GM19099 (cell line): Measurements from ENCODE around the gene DAPL1.

Experiments
- POLR2A ChIP-seq: IDR thresholded peaks from 3 replicates; pipeline ENCODE4 v1.6.1; 2011; ENCODE audit warnings: low read depth; ENCODE audit not compliant: insufficient read length; ENCODE audit errors: extremely low read depth

Gene DAPL1

DNA sequence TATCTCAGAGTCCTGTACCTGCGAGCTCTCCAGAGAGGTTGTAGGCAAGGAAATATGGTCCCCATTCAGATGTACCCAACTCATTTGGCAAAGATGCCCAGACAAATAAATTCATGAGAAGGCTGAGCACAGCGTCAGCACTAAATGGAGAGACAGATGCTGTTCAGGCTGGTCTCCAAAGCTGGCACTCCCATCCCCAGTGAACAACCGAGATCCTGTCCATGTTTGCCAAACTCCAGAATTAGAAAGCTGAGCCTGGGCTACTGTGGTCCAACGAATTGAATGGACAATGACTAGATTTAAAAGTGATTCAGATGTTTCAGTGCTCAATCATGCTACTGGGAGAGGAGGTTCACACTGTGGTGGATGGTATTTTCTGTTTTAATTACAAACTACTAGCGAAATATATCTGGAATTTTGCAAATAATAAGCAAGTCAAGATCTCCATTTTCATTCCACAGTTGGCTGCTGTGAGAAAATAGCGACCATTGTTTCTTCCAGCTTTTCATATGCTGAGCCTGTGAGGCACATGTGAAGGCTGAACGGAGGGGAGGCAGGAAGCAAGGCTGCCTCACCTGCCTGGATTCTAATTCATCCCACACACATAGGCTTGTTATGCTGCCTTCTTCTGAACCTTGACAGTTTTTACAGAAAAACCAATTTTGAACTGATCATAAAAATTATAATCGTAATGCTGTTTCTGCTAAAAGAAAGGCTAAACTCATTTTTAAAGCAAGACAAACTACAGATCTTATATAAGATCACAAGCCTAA lies 22.6 kb upstream of the DAPL1 start:
- no peak for TF ChIP-seq POLR2A

GRCh38 chr2:158773121-158773520 lies 22.0 kb upstream of the DAPL1 start:
- no peak for TF ChIP-seq POLR2A

- TF ChIP-seq POLR2A, result no peak
These were observed 20.4 kb upstream of the DAPL1 start for GRCh38 chr2:158774681-158775080.

DNA sequence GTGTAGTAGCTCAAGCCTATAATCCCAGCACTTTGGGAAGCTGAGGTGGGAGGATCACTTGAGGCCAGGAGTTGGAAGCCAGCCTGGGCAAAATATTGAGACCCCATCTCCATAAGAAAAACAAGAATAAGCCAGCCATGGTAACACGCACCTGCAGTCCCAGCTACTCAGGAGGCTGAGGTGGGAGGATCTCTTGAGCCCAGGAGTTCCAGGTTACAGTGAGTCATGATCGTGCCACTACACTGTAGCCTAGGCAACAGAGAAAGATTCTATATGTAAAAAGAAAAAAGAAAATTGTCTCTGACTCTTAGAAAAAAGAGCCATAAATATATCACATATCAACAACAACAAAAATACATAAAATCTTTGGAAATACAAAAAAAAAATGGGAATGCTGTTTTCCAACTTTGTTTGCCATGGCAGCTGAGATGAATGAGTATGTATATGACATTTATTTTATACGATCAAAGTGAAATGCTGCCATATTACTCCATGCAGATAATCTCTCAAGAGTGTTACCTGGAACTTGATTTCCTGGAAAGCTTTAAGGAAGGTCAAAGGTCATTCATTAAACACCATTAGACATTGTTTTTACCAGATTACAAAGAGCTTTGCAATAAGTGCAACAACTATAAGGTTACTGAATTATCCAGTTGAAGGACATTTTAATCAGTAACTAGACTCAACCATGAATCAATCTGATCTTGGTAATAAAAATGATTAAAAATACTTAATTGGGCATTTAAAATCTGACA lies 19.7 kb upstream of the DAPL1 start:
- no peak for TF ChIP-seq POLR2A

DNA sequence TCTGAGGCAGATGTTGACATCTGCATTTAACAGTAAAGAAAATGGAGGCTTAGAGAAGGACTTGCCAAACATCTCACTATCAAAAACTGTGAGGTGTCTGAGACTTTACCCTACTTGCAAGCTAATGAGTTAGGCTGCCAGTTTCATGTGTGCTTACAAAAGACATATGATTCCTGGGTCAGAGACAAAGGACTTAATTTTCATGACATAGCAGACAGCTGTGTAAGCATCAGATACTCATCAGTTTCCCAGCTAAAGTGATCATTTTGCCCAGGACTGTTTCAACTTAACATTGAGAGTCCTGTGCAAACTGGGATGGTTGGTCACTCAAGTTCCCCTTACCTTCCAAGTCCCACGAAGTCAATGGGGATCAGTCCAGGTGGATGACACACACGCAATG lies 18.9 kb upstream of the DAPL1 start:
- TF ChIP-seq POLR2A, result no peak

GRCh38 chr2:158777077-158777476 lies 18.0 kb upstream of the DAPL1 start:
- TF ChIP-seq POLR2A, result no peak

DNA sequence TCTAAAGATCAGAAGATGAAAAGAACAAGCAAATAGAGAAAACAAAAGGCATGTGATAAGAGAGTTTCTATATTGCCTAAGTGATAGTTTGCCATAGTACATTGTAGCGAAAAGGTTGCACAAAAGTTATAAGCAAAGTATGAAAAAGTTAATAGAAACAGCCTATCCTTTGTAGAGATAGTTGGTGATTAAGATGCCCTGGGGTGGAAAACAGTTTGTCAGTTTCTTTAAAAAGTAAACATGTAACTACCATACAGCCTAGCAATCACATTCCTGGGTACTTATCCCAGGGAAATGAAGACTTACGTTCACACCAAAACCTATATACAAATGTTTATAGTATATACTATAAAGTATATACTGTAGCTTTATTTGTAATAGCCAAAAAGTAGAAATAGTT lies 16.9 kb upstream of the DAPL1 start:
- no peak for TF ChIP-seq POLR2A

GRCh38 chr2:158779621-158780020 lies 15.5 kb upstream of the DAPL1 start:
- TF ChIP-seq POLR2A, result no peak

- no peak for TF ChIP-seq POLR2A
These were observed 13.7 kb upstream of the DAPL1 start for GRCh38 chr2:158781353-158781961.

DNA sequence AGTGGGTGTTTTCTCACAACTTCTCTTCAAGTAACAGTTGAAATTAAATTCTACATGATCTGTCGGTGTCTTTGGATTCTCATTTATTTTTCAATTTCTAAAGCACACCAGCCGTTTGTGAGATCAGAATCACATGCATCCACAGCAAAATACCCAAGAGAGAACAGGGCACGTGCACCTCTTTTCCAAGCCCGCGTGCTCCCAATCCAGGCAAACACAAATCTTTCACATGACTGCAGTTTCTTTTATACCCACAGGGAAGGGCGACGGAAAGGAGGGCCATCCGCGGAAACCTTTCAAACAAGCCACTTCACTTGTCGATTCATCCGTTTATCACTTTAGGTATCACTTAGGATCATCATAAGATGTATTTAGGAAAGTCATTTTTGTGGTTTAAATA lies 13.0 kb upstream of the DAPL1 start:
- no peak for TF ChIP-seq POLR2A

DNA sequence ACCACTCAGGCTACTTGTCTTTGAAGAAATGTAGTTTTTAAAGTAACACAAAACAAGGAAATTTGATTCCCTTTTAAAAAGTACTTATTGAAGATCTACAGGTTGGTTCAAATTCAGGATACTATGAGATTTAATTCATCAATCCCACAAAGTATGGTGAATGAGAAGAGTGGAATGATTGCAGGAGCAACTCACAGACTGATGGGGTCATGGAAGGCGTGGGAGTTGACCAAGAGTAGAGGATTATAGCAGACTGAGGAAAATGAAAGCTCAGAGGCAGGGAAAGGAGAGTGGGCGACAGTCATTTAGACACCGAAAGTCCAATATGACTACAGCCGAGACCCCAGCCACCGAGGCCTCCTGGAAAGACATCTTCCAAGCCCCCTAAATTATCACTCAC lies 12.5 kb upstream of the DAPL1 start:
- TF ChIP-seq POLR2A, result no peak

DNA sequence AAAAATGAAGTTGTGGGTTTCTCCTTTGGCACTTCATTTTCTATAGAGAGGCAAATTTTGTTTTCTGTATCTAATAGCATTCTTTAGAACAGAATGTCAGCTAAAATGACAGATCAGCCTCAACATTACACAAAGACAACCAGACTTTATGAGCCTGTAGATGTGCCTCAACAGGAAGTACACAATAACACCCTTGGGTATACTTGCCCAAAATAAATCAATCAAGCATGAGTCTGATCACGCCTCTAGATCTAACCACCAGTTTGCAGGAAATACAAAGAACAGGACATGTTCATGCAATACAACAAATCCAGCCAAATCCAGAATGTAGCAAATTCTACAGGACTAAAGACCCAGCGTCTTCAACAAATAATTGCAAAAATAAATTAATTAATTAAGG lies 11.2 kb upstream of the DAPL1 start:
- no peak for TF ChIP-seq POLR2A

- TF ChIP-seq POLR2A, result no peak
These were observed 8.2 kb upstream of the DAPL1 start for GRCh38 chr2:158786897-158787296.

GRCh38 chr2:158788951-158789350 lies 6.2 kb upstream of the DAPL1 start:
- TF ChIP-seq POLR2A, result no peak

- no peak for TF ChIP-seq POLR2A
These were observed 1.5 kb downstream of the DAPL1 start for GRCh38 chr2:158796652-158797051.

- no peak for TF ChIP-seq POLR2A
These were observed 3.0 kb downstream of the DAPL1 start for GRCh38 chr2:158797963-158798700.

DNA sequence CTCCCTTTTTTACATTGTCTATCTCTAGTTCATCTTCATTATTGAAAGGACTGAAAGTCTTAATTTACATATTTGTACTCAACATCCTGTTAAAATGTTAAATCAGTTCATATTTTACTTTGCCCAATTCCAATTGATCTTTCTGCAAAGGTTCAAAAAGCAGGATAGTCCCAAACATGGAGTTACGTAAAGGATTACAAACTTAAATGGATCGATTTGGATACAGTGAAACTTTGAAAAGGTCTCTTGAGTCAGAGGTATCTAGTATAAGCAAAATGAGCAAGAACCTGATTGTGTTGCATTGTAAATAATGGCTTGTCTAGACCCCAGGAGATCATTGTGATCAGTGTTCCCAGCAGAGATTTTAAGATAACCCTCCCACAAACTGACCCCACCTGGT lies 4.1 kb downstream of the DAPL1 start:
- TF ChIP-seq POLR2A, result no peak
